Putamen (tissue), 1 donor: Measurements from ENCODE around the gene NID2.
A peak's percentile ranks its signal among the peaks of the same experiment; 100 is the strongest.

Experiments
- DNase-seq: peaks from one replicate; pipeline ENCODE4 v3.0.0-alpha.2; 2016; ENCODE audit warnings: low spot score

The NID2 gene

DNA sequence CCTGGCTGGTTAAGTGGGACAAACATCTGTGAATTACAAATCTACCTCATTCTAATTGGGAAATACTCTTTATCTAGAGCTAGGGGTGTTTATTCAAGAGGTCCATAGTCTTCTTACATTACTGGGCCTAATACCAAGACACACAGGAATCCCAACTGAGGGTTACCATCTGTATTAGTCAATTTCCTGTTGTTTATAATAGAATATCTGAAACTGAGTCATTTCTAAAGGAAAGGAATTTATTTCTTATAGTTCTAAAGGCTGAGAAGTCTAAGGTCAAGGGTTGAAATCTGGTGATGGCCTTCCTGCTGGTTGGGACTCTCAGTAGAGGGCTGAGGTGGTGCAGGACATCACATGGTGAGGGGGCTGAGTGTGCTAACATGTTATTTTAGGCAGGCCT is 43.5 kb downstream of the NID2 start:
- no peak for DNase-seq

DNA sequence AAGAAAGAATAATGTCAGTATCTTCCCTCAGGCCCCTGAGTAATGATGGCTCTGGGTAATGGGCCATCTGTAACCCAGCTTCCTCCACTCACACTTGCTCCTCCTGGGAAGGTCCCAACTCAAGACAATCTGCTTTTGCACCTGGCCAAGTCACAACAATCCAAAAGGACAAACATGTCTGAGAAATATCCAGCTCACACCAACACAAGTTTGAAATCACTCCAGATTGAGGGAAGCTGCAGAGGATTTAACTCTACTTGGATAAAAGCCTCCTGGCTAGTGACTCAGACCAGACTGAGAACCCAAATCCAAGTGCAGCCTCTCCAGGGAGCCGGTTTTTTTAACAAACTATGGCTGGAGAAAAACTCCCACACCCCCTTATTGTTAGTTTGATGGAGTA is 45.3 kb downstream of the NID2 start:
- DNase-seq: no peak

GRCh38 chr14:52021957-52022600 is 46.8 kb downstream of the NID2 start:
- no peak for DNase-seq

DNA sequence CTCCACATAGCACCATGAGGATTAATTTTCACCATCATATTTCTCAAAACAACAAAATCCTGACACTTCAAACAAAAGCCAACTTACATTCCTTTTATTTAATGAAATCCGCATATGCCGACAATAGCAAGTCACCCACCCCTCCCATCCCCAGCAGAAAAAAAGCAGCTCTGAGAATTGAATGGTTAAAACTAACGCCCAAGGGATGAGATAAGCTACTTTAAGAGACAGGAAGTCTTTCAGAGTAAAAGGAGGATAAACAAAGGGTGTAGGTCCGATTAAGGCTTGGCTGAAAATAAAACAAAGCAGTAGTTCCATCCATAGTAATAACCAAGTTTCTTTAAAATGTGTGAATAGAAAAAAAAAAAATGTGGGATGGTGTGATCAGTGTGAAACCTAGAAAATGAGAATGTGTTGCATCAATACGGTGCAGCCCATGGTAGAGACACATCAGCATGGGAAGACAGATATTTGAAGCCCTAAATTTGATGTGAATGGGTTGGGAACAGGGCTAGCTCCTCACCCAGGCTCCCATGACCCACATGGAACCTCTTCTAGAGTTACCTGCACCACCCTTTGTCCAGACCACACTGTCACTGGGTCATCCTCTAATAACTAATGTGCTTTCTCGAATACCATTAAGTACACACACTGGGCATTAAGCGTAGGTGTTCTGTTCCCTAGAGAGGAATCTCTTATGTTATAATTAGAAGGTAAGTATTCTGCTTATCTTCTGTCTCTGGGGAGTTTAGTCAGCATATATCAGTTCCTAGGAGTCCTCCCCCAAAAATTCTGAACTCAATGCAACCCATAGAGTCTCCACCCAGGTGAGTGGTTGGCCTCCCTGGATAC is 47.8 kb downstream of the NID2 start:
- no peak for DNase-seq

DNA sequence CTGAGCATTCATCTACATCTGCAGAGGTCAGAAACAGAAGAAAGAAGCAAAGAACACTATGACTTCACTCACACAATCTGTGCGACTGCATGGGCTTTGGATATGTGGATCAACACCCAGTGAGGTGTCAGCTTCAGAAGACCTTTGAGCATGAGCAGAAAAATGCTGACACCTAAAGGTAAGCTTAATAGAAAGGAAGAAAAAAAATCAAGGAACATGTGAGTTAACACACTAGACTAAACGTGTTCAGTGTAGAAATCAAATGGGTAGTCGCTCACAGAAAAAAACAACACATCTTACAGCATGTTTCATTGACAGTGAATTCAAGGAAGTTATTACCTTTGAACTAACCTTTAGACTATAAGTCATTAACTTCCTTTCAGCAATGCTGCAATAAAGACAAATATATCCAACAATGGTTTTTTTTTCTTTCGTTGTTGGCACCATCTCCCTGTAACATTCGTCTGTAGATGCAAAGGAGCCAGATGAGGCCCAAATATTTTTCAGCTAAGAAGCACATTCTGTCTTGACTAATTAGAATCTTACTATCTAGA is 48.6 kb downstream of the NID2 start:
- no peak for DNase-seq

- DNase-seq: no peak
Measured at GRCh38 chr14:52018970-52019369, 49.9 kb downstream of the NID2 start.

DNA sequence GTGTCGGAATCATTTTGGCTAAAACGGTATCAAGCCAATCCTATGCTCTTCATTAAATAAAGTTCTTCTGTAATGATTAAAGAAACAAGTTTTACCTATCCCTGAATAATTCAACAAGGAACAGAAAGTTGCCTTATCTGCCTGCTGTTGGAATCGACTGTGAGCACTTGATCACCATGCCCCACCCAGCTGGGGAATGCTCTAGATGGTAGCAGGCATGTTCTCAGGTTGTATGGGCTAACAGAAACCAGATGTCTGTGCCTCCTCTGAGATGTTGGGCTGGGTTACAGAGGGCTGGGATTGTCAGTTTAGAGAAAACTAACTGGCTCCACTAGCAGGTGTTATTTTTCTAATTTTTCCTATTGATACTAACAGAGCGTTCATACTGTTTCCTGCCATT is 50.6 kb downstream of the NID2 start:
- DNase-seq: no peak

- peak; percentile 53 for DNase-seq
Measured at GRCh38 chr14:52015411-52016030, 53.3 kb downstream of the NID2 start.

- peak; percentile 87 for DNase-seq
Measured at GRCh38 chr14:52014601-52015267, 54.1 kb downstream of the NID2 start.

GRCh38 chr14:52013984-52014600 is 54.8 kb downstream of the NID2 start:
- no peak for DNase-seq

GRCh38 chr14:52012635-52013034 is 56.2 kb downstream of the NID2 start:
- DNase-seq: peak; percentile 23

GRCh38 chr14:52011523-52011922 is 57.3 kb downstream of the NID2 start:
- peak; percentile 34 for DNase-seq

GRCh38 chr14:52010173-52010693 is 58.6 kb downstream of the NID2 start:
- DNase-seq: no peak

DNA sequence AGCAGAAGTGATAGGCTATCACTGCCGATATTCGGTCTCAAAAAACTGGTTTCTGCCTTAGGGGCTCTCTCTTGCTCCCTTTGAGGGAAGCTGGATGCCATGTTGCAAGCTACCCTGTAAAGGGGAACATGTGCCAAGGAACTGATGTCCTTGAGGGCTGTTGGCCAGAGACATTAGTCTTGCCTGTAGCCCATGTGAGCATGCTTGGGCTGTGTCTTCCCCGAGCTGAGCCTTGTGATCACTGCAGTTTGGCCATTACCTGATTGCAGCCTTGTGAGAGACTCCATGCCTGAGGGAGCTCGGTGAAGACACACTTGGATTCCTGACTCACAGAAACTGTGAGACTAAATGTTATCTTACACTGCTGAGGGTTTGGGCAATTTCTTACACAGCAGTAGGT is 60.7 kb downstream of the NID2 start:
- DNase-seq: no peak

DNA sequence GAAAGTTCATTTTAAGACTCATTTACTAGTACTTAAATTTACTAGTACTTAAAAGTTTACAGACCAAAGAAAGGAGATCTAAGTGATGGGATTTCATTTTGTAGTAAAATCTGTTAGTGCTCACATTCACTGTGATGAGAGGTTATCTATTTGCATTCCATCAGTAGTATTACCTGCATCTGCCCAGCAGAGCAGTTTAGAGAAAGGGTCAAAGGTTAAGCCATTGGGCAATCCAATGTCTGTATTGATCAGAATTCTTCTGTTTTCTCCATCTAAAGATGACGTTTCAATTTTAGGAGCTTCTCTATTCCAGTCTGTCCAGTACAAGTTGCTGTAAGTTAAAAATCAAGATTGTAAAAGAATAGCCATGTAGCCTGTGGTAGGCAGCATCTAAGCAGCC is 61.2 kb downstream of the NID2 start:
- no peak for DNase-seq

GRCh38 chr14:52007211-52007610 is 61.6 kb downstream of the NID2 start:
- no peak for DNase-seq

- DNase-seq: no peak
Measured at GRCh38 chr14:52006361-52006760, 62.5 kb downstream of the NID2 start.

GRCh38 chr14:52005625-52006024 is 63.2 kb downstream of the NID2 start:
- no peak for DNase-seq

- no peak for DNase-seq
Measured at GRCh38 chr14:52003324-52003723, 65.5 kb downstream of the NID2 start.

- no peak for DNase-seq
Measured at GRCh38 chr14:52002542-52002941, 66.3 kb downstream of the NID2 start.

- no peak for DNase-seq
Measured at GRCh38 chr14:52000696-52001095, 68.2 kb downstream of the NID2 start.
